DMS79 treated with DMSO at 0.1 percent for 48 hours (cell line): ENCODE results near the gene MYH14.
A peak's percentile ranks its signal among the peaks of the same experiment; 100 is the strongest.

ENCODE experiments used
- DNase-seq: peaks from one replicate; lab custom pipeline; 2025; lab: John Stamatoyannopoulos, UW

Gene MYH14

DNA sequence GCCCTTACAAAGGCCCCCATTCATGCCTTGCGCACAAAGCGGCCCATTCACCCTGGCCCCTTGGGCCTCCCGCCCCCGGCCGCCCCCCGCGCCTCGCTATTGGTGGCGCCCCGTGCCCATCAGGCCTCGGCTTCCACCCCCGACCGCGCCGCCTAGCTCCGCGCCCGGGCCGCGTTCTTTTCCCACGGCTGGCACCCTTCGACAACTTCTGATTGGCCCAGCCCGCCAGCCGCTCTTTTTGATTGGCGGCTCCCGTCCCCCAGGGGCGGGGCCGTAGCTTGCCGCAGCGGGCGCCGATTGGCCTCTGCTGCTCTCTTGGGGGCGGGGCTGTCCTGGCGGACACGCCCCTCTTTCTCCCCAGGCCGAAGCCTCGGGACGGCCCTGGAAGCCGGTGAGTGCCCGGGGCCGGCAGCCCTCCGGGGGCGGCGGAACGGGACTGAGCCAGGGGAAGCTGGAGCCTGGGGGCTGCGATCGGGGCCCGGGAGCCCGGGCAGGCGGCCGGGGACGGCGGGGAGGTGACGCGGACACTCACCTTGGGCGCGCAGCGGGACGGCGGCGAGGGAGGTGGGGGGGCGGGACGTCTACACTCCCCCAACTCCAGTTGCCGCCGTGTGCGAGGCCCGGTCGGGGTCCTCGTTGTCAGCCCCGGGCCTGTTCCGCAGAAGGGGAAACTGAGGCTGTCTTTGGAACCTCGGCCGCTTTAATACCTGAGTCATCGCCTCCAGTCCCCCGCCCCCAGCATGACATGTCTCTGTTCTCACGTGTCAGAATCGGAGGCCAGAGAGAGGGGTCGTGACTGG is at the start of gene MYH14:
Gene MYH14, plus strand, starts transcription at position 342 of the 800 bp plus-strand sequence. CDS start 6,744 bp downstream, outside the sequence.
- DNase-seq = peak; percentile 94

DNA sequence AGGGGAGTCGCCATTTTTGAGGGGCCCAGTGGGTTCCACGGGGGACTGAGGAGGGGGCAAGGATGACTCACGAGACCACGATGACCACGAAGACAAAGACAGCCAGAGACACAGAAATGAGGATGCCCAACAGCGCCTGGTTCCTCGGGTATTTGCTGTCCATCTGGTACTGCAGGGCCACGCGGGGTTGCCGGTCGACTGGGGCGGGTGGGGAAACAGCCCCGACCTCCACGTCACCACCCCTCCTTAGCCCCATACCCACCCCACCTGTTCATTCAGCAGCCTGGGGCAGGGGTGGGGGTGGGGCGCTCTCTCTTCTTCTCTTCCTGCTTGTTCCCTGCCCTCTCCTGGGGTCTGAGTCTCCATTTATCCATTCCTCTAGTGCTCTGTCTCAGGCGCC is 48.9 kb upstream of the MYH14 start:
- no peak for DNase-seq

GRCh38 chr19:50155520-50156109 is 47.8 kb upstream of the MYH14 start:
- DNase-seq = no peak

GRCh38 chr19:50158577-50158976 is 44.8 kb upstream of the MYH14 start:
- DNase-seq = no peak

GRCh38 chr19:50159078-50159477 is 44.3 kb upstream of the MYH14 start:
- no peak for DNase-seq

- no peak for DNase-seq
Observed at GRCh38 chr19:50162988-50163387, 40.4 kb upstream of the MYH14 start, which contains the start of gene IZUMO2. Gene IZUMO2 (minus strand): TSS chr19:50163281. CDS start chr19:50163194, 87 bp downstream.

DNA sequence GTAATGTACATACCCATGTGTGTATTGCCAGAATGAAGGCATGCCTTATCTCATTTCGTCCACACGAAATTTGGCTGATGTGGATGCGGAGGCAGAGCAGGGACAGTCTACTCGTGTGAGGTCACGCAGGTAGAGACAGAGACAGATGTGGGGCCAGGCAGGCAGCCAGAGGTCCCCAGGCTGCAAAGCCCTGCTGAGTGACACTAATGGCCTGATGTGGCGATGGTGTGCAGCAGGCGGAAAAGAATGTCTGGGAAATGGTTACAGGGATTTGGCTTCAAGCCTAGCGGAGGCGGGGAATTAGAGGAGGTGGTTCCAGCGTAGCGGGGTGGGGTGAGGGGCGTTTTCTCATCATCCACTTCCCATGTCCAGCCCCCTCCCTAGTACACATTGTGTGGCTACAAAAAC is 36.1 kb upstream of the MYH14 start:
- DNase-seq = peak; percentile 89

DNA sequence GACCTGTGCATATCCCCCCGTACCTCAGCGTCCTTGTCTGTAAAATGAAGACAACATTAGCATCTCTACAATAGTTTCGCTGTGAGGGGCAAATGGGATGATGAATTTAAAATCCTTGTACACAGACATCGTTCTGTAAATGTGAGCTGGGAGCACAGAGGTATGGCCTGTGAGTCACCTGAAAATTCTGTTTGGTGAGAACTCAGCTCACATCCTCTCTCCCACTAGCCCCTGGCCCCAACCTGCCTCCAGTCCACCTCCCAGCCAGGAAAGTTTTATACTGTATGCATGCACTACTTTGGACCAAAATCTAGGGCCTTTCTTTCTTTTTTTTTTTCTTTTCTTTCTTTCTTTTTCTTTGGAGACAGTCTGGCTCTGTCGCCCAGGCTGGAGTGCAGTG is 31.7 kb upstream of the MYH14 start:
- DNase-seq = no peak

DNA sequence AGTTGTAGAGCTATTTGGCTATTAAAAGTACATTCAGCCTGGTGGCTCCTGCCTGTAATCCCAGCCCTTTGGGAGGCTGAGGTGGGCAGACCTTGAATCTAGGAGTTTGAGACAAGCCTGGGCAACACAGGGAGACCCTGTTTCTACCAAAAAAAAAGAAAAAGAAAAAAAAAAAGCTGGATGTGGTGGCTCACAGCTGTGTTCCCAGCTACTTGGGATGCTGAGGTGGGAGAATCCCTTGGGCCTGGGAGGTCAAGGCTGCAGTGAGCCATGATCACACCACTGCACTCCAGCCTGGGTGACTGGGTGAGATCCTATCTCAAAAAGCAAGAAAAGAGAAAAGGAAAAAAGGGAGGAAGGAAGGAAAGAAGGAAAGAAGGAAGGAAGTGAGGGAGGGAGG is 30.7 kb upstream of the MYH14 start:
- no peak for DNase-seq

GRCh38 chr19:50173127-50173526 is 30.3 kb upstream of the MYH14 start:
- DNase-seq = no peak

DNA sequence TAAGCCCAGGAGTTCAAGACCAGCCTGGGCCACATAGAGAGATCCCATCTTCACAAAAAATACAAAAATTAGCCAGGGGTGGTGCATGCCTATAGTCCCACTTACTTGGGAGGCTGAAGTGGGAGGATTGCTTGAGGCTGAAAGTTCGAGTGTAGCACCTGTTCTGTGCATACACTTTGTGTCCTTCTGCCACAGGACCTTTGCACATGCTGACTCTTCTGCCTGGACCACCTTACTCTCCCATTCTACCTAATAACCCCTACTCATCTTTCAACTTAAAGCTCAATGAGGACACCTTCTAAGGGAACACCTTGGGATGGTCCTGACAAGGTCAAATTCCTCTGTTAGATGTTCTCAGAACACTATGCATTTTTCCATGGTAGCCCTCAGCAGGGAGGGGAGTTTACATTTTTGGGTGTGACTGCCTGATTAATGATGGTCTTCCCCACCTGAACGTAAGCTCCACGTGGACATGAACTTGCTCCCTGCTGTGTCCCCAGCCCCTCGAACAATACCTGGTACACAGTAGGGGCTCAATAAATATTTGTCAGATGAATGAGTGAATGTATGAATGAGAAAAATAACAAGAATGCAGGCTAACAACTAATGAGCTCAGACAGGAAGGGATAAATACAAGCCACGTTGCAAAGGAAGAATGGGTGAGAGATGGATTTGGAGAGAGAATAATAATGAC is 29.2 kb upstream of the MYH14 start:
- DNase-seq = no peak

DNA sequence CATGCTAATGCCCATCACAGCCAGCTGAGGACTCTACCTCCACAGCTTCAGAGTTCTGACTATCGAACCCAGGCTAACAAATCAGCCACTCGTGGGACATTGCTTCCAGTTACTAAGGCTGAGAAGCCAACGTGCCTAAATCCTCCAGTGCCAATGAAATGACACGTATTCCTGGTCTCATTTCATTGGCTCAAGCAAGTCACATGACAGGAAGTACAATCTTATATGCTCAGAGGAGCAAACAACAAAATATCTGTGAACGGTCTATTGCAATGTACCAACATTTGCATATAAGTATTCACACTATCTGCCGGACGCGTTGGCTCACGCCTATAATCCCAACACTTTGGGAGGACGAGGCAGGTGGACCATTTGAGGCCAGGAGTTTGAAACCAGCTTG is 27.5 kb upstream of the MYH14 start:
- DNase-seq = no peak

GRCh38 chr19:50176775-50177174 is 26.6 kb upstream of the MYH14 start:
- no peak for DNase-seq

- no peak for DNase-seq
Observed at GRCh38 chr19:50178320-50178719, 25.1 kb upstream of the MYH14 start.

- DNase-seq = no peak
Observed at GRCh38 chr19:50178859-50179537, 24.4 kb upstream of the MYH14 start.

DNA sequence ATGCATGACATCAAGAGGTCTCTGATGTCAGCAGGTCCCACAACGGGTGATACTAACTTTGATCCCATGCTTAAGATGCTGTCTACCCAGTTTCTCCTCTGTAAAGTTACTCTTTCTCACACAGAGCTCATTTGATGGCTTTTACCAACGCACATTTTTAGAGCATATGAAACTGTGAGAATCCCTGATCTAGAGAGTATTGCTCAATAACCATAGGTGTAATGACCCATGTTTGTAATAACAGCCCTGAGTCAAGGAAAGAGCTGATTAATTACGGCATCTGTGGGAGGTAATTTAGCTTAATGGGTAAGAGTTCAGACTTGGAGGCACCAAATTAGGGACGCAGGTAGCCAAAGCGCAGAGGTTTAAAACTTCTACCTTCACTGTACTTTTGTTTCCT is 22.3 kb upstream of the MYH14 start:
- no peak for DNase-seq

- no peak for DNase-seq
Observed at GRCh38 chr19:50184196-50184595, 19.2 kb upstream of the MYH14 start.

GRCh38 chr19:50187937-50188336 is 15.5 kb upstream of the MYH14 start:
- no peak for DNase-seq

GRCh38 chr19:50189331-50189730 is 14.1 kb upstream of the MYH14 start:
- no peak for DNase-seq

- no peak for DNase-seq
Observed at GRCh38 chr19:50190439-50190891, 13.0 kb upstream of the MYH14 start.

- DNase-seq = peak; percentile 25
Observed at GRCh38 chr19:50191216-50191615, 12.2 kb upstream of the MYH14 start.

- DNase-seq = no peak
Observed at GRCh38 chr19:50192463-50193211, 10.8 kb upstream of the MYH14 start.
